HG03575 (cell line): ENCODE data around the gene AAMP.
"Not testable (repeated sequence)": the region's sequence is repeated elsewhere in the genome, so short reads cannot be mapped to it uniquely, and the experiment has no call there.

Source experiments
- ATAC-seq: cut with Tn5 transposase; IDR thresholded peaks from one replicate; pipeline ENCODE4 v1.9.1; 2021; ENCODE audit not compliant: unreplicated experiment, insufficient number of reproducible peaks, low FRiP score; ENCODE audit errors: extremely low read depth

AAMP gene

GRCh38 chr2:218269900-218270720, at the start of gene AAMP, which contains the start of gene PNKD:
Gene AAMP (minus strand): TSS chr2:218270137. CDS start chr2:218270086, 51 bp downstream.
Gene PNKD (plus strand): TSS chr2:218270519. CDS start chr2:218270536, 17 bp downstream.
- peak; percentile 73 for ATAC-seq

- no peak for ATAC-seq
Observed at GRCh38 chr2:218318241-218318640, 48.3 kb upstream of the AAMP start.

- no peak for ATAC-seq
Observed at GRCh38 chr2:218317835-218318234, 47.9 kb upstream of the AAMP start.

- ATAC-seq = no peak
Observed at GRCh38 chr2:218317303-218317630, 47.3 kb upstream of the AAMP start.

- no peak for ATAC-seq
Observed at GRCh38 chr2:218315397-218315796, 45.5 kb upstream of the AAMP start.

GRCh38 chr2:218314764-218315163, 44.8 kb upstream of the AAMP start:
- not testable (repeated sequence) for ATAC-seq

- no peak for ATAC-seq
Observed at GRCh38 chr2:218313356-218313755, 43.4 kb upstream of the AAMP start.

GRCh38 chr2:218312267-218312756, 42.4 kb upstream of the AAMP start:
- no peak for ATAC-seq

- not testable (repeated sequence) for ATAC-seq
Observed at GRCh38 chr2:218311541-218312266, 41.8 kb upstream of the AAMP start.

GRCh38 chr2:218310853-218311540, 41.1 kb upstream of the AAMP start:
- ATAC-seq = no peak

- ATAC-seq = no peak
Observed at GRCh38 chr2:218307415-218308090, 37.6 kb upstream of the AAMP start.

- no peak for ATAC-seq
Observed at GRCh38 chr2:218306184-218306920, 36.4 kb upstream of the AAMP start.

- ATAC-seq = no peak
Observed at GRCh38 chr2:218305383-218305782, 35.4 kb upstream of the AAMP start.

- peak; percentile 59 for ATAC-seq
Observed at GRCh38 chr2:218301176-218301819, 31.4 kb upstream of the AAMP start.

- no peak for ATAC-seq
Observed at GRCh38 chr2:218300141-218300540, 30.2 kb upstream of the AAMP start.

GRCh38 chr2:218298314-218298875, 28.5 kb upstream of the AAMP start:
- ATAC-seq = no peak

GRCh38 chr2:218296847-218297246, 26.9 kb upstream of the AAMP start:
- no peak for ATAC-seq

- no peak for ATAC-seq
Observed at GRCh38 chr2:218296200-218296599, 26.3 kb upstream of the AAMP start.
